GM19238 (cell line): ENCODE results near the gene SIL1.
"Not testable (repeated sequence)": the region's sequence is repeated elsewhere in the genome, so short reads cannot be mapped to it uniquely, and the experiment has no call there.

ENCODE experiments used
- DNase-seq: peaks from one replicate; pipeline ENCODE4 v3.0.0; 2011; ENCODE audit warnings: low spot score; ENCODE audit not compliant: insufficient read length

The SIL1 gene

DNA sequence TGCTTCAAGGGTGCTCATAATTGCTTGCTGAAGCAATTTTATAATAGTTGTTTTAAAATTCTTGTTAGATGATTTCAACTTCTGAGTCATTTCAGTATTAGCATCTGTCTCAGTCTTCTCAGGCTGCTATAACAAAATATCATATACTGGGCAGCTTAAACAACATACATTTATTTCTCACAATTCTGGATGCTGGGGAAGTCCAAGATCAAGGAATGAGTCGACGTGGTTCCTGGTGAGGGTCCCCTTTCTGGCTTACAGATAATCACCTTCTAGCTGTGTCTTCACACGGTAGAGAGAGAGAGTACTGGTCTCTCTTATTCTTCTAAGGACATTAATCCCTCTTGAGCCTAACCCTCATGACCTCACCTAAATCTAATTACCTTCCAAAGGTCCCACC is 160.4 kb downstream of the SIL1 start:
- DNase-seq = no peak

- not testable (repeated sequence) for DNase-seq
These were observed 161.8 kb downstream of the SIL1 start for GRCh38 chr5:139036332-139036731.

- no peak for DNase-seq
These were observed 171.0 kb downstream of the SIL1 start for GRCh38 chr5:139027150-139027549.

GRCh38 chr5:139025651-139026050 is 172.5 kb downstream of the SIL1 start:
- no peak for DNase-seq

DNA sequence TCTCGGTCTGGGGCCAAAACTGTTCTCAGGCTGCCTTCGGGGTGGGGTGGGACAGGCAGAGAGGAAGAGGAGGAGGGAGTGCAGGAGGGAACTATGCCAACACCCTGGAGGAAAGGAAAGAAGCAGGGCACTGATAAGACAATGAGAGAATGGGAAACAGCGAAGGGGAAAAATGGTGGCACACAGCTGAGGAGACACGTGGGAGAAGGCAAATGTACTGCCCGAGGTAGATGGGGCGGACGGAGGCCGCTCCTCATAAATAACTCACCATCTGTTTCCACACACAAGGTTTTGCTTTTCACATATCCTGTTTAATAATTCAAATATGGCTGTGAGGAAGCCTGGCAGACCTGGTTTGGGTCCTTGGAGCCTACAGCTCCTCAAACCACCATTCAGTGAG is 174.9 kb downstream of the SIL1 start:
- no peak for DNase-seq

- no peak for DNase-seq
These were observed 175.6 kb downstream of the SIL1 start for GRCh38 chr5:139022528-139022927.

- DNase-seq = no peak
These were observed 176.8 kb downstream of the SIL1 start for GRCh38 chr5:139021346-139021745.

DNA sequence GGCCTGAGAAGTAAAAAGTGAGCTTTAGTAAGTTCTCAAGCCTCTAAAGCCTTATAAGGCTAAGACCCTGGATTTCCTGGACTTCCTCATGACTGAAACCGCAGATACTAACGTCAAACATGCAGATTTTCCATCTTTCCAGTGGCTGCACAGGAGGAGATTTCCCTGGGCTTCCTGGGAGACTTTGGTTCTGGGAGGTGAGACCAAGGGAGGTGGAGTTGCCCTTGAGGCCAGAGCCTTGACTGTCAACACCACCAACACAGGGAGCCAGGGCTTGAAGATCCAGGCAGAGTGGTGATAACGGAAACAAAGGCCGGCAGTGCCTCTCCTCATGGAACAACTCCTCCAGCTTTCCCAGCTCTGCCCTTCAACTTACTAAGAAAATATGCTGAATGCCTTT is 178.3 kb downstream of the SIL1 start:
- no peak for DNase-seq

- DNase-seq = no peak
These were observed 179.0 kb downstream of the SIL1 start for GRCh38 chr5:139019211-139019610.

DNA sequence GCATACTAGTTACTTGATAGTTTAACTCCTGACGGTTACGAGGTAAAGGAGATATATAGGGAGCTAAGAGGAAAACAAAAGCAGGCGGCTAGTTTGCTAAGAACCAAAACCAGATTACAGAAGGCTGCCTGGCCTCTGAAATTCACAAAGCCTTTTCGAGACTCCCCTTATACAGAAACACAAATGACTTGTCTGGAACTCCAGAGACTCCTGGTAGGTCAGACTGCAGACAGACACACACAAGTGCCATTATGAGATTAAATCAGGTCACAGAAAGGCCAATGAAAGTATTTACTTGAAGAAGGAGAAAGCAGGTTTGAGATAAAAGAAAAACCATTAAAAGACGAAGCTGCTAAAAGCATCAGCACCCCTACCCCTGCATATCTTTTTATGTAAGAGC is 180.5 kb downstream of the SIL1 start:
- DNase-seq = no peak

DNA sequence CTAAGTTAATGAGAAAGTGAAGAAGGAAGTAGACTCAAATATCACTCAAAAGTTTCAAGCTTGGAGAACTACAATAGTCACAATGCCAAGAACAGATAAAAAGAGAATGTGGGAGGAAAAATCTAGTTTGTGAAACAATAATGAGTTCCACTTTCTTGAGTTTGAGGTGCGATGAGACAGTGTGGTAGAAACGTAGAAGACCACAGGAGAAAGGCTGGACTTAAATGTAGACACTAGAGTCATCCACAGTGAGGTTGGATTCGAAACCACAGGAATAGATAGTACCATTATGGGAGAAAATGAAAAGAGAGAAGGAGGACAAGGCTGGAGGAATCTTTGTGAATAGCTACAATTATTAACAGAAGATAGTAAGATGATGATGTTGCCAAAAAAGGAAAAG is 182.0 kb downstream of the SIL1 start:
- DNase-seq = no peak

DNA sequence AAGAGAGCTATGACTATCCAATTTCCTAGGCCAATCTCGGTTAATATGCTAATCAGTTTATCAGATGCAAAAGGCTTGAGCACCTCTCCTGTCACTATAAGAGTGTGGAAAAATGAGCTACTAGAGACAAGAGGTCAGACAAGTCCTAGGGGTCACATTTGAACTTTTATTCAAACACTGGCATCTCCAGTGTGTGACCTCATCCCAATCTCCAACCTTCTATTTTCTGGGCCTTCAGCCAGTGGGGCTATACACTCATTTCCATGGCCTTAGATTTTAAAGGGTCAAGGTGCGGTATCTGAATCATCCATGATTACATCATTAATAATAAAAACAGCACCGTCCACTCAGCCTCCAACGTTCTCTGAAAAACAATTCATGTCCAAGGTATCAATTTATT is 183.4 kb downstream of the SIL1 start:
- DNase-seq = no peak

GRCh38 chr5:139012176-139012575 is 186.0 kb downstream of the SIL1 start:
- no peak for DNase-seq

DNA sequence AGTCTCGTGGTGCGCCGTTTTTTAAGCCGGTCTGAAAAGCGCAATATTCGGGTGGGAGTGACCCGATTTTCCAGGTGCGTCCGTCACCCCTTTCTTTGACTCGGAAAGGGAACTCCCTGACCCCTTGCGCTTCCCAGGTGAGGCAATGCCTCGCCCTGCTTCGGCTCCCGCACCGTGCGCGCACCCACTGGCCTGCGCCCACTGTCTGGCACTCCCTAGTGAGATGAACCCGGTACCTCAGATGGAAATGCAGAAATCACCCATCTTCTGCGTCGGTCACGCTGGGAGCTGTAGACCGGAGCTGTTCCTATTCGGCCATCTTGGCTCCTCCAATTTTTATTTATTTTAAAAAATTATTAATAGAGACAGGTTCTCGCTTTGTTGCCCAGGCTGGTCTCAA is 187.0 kb downstream of the SIL1 start:
- DNase-seq = not testable (repeated sequence)

- no peak for DNase-seq
These were observed 193.5 kb downstream of the SIL1 start for GRCh38 chr5:139004374-139005307.

DNA sequence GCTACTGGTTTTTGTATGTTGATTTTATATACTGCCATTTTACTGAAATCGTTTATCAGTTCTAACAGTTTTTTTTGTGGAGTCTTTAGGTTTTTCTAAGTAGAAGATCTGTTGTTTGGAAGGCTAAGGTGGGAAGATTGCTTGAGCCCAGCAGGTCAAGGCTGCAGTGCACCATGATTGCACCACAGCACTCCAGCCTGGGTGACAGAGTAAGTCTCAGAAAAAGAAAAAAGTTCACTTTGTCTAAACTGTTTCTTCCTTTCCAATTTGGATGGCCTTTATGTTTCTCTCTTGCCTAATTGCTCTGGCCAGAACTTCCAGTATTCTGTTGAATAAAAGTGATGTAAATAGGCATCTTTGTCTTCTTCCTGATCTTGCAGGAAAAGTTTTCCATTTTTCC is 198.5 kb downstream of the SIL1 start:
- DNase-seq = no peak

GRCh38 chr5:138998521-138998920 is 199.6 kb downstream of the SIL1 start:
- no peak for DNase-seq

- DNase-seq = no peak
These were observed 202.0 kb downstream of the SIL1 start for GRCh38 chr5:138996120-138996519.

GRCh38 chr5:138990986-138991590 is 207.1 kb downstream of the SIL1 start:
- DNase-seq = no peak

GRCh38 chr5:138989720-138990119 is 208.4 kb downstream of the SIL1 start:
- DNase-seq = no peak

GRCh38 chr5:138986186-138986800 is 211.9 kb downstream of the SIL1 start:
- DNase-seq = no peak

- DNase-seq = no peak
These were observed 212.5 kb downstream of the SIL1 start for GRCh38 chr5:138985683-138986082.
